Caco-2 (cell line): ENCODE results near the gene CRY2. TPM values are rescaled to one million over a fixed set of nuclear protein-coding genes. Genes with fewer than 3 reads are reported as not detected.

Experiments used
- BruUV-seq: library from RNA; stranded (reverse); fragments of 400-500 nt; replicated peaks from 2 replicates; lab custom pipeline; 2021; lab: Mats Ljungman, UMichigan
- CTCF ChIA-PET: fragments of 300-600 bp; sonication (Branson Sonifier 250); formaldehyde crosslinking; loops from one replicate; lab custom pipeline; 2022; ENCODE audit warnings: antibody characterized with exemption; lab: Charles Lee
- POLR2A ChIA-PET: fragments of 300-600 bp; sonication (Branson Sonifier 250); formaldehyde crosslinking; loops from one replicate; lab custom pipeline; 2022; ENCODE audit warnings: antibody characterized with exemption; lab: Charles Lee
- DNase-seq, 2 experiments: peaks; one replicate each; pipeline versions ENCODE4 v3.0.0 to v3.0.0-alpha.2; 2020 to 2022
- H3K27me3 ChIP-seq: replicated peaks from 2 replicates; pipeline ENCODE4 v1.6.0; 2011; ENCODE audit warnings: low read length; ENCODE audit not compliant: control insufficient read depth, insufficient read depth
- H3K36me3 ChIP-seq: 2 replicates; pipeline ENCODE4 v1.5.1; 2011; ENCODE audit warnings: low read length; ENCODE audit not compliant: control insufficient read depth, insufficient read depth
- H3K4me1 ChIP-seq: fragments of 250-450 bp; sonication (Bioruptor Pico); 2 replicates; pipeline ENCODE4 v1.5.1; 2020; ENCODE audit warnings: mild to moderate bottlenecking
- H3K4me3 ChIP-seq: 2 replicates; pipeline ENCODE4 v1.5.1; 2011; ENCODE audit warnings: low read depth, mild to moderate bottlenecking, control low read depth, low read length
- H3K9me3 ChIP-seq: fragments of 250-450 bp; sonication (Bioruptor Pico); 2 replicates; pipeline ENCODE4 v1.5.1; 2020; ENCODE audit warnings: mild to moderate bottlenecking, moderate library complexity
- H3K27ac Mint-ChIP-seq: one replicate; pipeline ENCODE4 v1.8.0; 2022; ENCODE audit warnings: mixed read lengths; ENCODE audit not compliant: unreplicated experiment
- H3K27me3 Mint-ChIP-seq: one replicate; pipeline ENCODE4 v1.8.0; 2022; ENCODE audit warnings: mixed read lengths; ENCODE audit not compliant: insufficient read depth, unreplicated experiment
- H3K36me3 Mint-ChIP-seq: one replicate; pipeline ENCODE4 v1.8.0; 2022; ENCODE audit warnings: mild to moderate bottlenecking, mixed read lengths; ENCODE audit not compliant: insufficient read depth, unreplicated experiment
- H3K4me1 Mint-ChIP-seq: one replicate; pipeline ENCODE4 v1.8.0; 2022; ENCODE audit warnings: low read depth, mixed read lengths; ENCODE audit not compliant: unreplicated experiment
- H3K4me3 Mint-ChIP-seq: one replicate; pipeline ENCODE4 v1.8.0; 2022; ENCODE audit warnings: mild to moderate bottlenecking, moderate library complexity, mixed read lengths; ENCODE audit not compliant: unreplicated experiment
- H3K9me3 Mint-ChIP-seq: one replicate; pipeline ENCODE4 v1.8.0; 2022; ENCODE audit warnings: mixed read lengths; ENCODE audit not compliant: unreplicated experiment
- CTCF ChIP-seq, 2 experiments: fragments of 200-600 bp in 1 of 2; IDR thresholded peaks; 1 replicate in 1 of 2; 2 replicates in 1 of 2; pipeline versions ENCODE4 v1.5.1 to v1.8.0; 2011 to 2022; ENCODE audit warnings: antibody characterized with exemption in 1 of 2, control low read depth in 1 of 2, inconsistent platforms in 1 of 2, low read depth in 1 of 2, low read length in 1 of 2, mild to moderate bottlenecking in 1 of 2, moderate library complexity in 1 of 2; ENCODE audit not compliant: insufficient read depth in 1 of 2, severe bottlenecking in 1 of 2, unreplicated experiment in 1 of 2
- intact Hi-C: fragments of 100-400 bp; cut with micrococcal nuclease; formaldehyde crosslinking; loops from one replicate; pipeline ENCODE4 v1.10.0; 2022; ENCODE audit not compliant: unreplicated experiment
- total RNA-seq: library from RNA; stranded (reverse); gene quantifications from 2 replicates; pipeline ENCODE4 v1.2.3, GENCODE V29; 2022

Gene CRY2
- total RNA-seq, 1 experiment from 2014 or later = 28.5 TPM

- POLR2A ChIA-PET = no interaction called here
- peaks cover 14% of the 10 kb centered on the region for H3K4me1 Mint-ChIP-seq
- Histone ChIP-seq H3K36me3 (no peaks in the 10 kb centered on the region; the same call in none of the 2 replicates), H3K4me1 (peaks cover 16% of the 10 kb centered on the region), H3K4me3 (no peak overlapping the region), H3K9me3 (no peaks in the 10 kb centered on the region), H3K27me3 (no peaks in the 10 kb centered on the region)
- BruUV-seq = no TSS peak
- CTCF ChIA-PET = no interaction called here
- H3K27me3 Mint-ChIP-seq = no peaks in the 10 kb centered on the region
- H3K27ac Mint-ChIP-seq = no peak overlapping the region
- H3K36me3 Mint-ChIP-seq = peaks cover 54% of the 10 kb centered on the region
- no peaks in the 10 kb centered on the region for H3K9me3 Mint-ChIP-seq
- no peak for TF ChIP-seq CTCF (IDR thresholded peaks at IDR 0.05; ENCODE audit: insufficient read depth in 1 of 2, low read depth in 1 of 2, low read length in 1 of 2, severe bottlenecking in 1 of 2, unreplicated experiment in 1 of 2)
- peak overlapping the region; percentile 13 for H3K4me3 Mint-ChIP-seq
- no peak for DNase-seq
- intact Hi-C loops = no loop called here
Observed at GRCh38 chr11:45925550-45925949, 78.3 kb downstream of the CRY2 start.

- H3K4me3 Mint-ChIP-seq = peak overlapping the region; percentile 13
- H3K36me3 ChIP-seq = no peaks in the 10 kb centered on the region; the same call in none of the 2 replicates
Observed at GRCh38 chr11:45926001-45926401, 78.7 kb downstream of the CRY2 start.

GRCh38 chr11:45926536-45927331, 79.5 kb downstream of the CRY2 start:
- Histone ChIP-seq H3K4me1 (peaks cover 5% of the 10 kb centered on the region), H3K4me3 (no peak overlapping the region), H3K9me3 (no peaks in the 10 kb centered on the region), H3K36me3 (no peaks in the 10 kb centered on the region; the same call in none of the 2 replicates), H3K27me3 (no peaks in the 10 kb centered on the region)
- TF ChIP-seq CTCF (IDR thresholded peaks at IDR 0.05; ENCODE audit: insufficient read depth in 1 of 2, low read depth in 1 of 2, low read length in 1 of 2, severe bottlenecking in 1 of 2, unreplicated experiment in 1 of 2) = no peak
- intact Hi-C loops = no loop called here
- no TSS peak for BruUV-seq
- no peak overlapping the region for H3K4me3 Mint-ChIP-seq
- POLR2A ChIA-PET = interaction anchor here (1.1 kb wide), 1 partner anchor 9 kb away, joined by 4 read pairs; the partner anchor contains the start of gene PEX16
- CTCF ChIA-PET = no interaction called here
- DNase-seq = peak in 1 of 2 experiments; percentile 29
- H3K36me3 Mint-ChIP-seq = peaks cover 66% of the 10 kb centered on the region
- H3K4me1 Mint-ChIP-seq = peaks cover 8% of the 10 kb centered on the region
- no peaks in the 10 kb centered on the region for H3K9me3 Mint-ChIP-seq
- no peak overlapping the region for H3K27ac Mint-ChIP-seq
- H3K27me3 Mint-ChIP-seq = no peaks in the 10 kb centered on the region

More at GRCh38 chr11:45926001-45926401, 78.7 kb downstream of the CRY2 start:
- intact Hi-C loops = no loop called here
- Mint-ChIP-seq H3K4me1 (peaks cover 14% of the 10 kb centered on the region), H3K27me3 (no peaks in the 10 kb centered on the region), H3K36me3 (peaks cover 59% of the 10 kb centered on the region), H3K27ac (no peak overlapping the region), H3K9me3 (no peaks in the 10 kb centered on the region)
- no peaks in the 10 kb centered on the region for H3K9me3 ChIP-seq
- no peak overlapping the region for H3K4me3 ChIP-seq
- TF ChIP-seq CTCF (IDR thresholded peaks at IDR 0.05; ENCODE audit: insufficient read depth in 1 of 2, low read depth in 1 of 2, low read length in 1 of 2, severe bottlenecking in 1 of 2, unreplicated experiment in 1 of 2) = no peak
- ChIA-PET POLR2A (interaction anchor here (1.1 kb wide), 1 partner anchor 8 kb away, joined by 4 read pairs; the partner anchor contains the start of gene PEX16), CTCF (no interaction called here)
- peak in 1 of 2 experiments; percentile 72 for DNase-seq
- H3K4me1 ChIP-seq = peaks cover 12% of the 10 kb centered on the region
- no peaks in the 10 kb centered on the region for H3K27me3 ChIP-seq
- no TSS peak for BruUV-seq
